Panc1 (cell line): ENCODE measurements around the gene DMGDH. TPM values are rescaled to one million over a fixed set of nuclear protein-coding genes. Genes with fewer than 3 reads are reported as not detected.

ENCODE experiments used
- ATAC-seq: fragments of 200-7000 bp; cut with Tn5 transposase; 2 replicates; pipeline ENCODE4 v1.9.1; 2020; ENCODE audit warnings: mild to moderate bottlenecking, moderate library complexity
- BruUV-seq: library from RNA; stranded (reverse); fragments of 400-500 nt; replicated peaks from 2 replicates; lab custom pipeline; 2021; lab: Mats Ljungman, UMichigan
- CTCF ChIA-PET: fragments of 300-600 bp; sonication (Branson Sonifier 250); formaldehyde crosslinking; loops from one replicate; lab custom pipeline; 2022; ENCODE audit warnings: antibody characterized with exemption; lab: Charles Lee
- POLR2A ChIA-PET: fragments of 300-600 bp; sonication (Branson Sonifier 250); formaldehyde crosslinking; loops from one replicate; lab custom pipeline; 2022; ENCODE audit warnings: antibody characterized with exemption; lab: Charles Lee
- DNase-seq: peaks from one replicate; pipeline ENCODE4 v3.0.0-alpha.2; 2010; ENCODE audit warnings: low read depth, low spot score
- H3K27ac ChIP-seq: 2 replicates; pipeline ENCODE4 v1.5.1; 2011; ENCODE audit warnings: mild to moderate bottlenecking, low read length, inconsistent platforms
- H3K27me3 ChIP-seq: fragments of 200-500 bp; sonication (Bioruptor generic); 2 replicates; pipeline ENCODE4 v1.6.0; 2014; ENCODE audit warnings: low read length, inconsistent platforms; ENCODE audit not compliant: control insufficient read depth, insufficient read depth
- H3K36me3 ChIP-seq: fragments of 200-500 bp; sonication (Bioruptor generic); 2 replicates; pipeline ENCODE4 v1.5.1; 2014; ENCODE audit warnings: inconsistent platforms, mild to moderate bottlenecking, low read length, moderate library complexity; ENCODE audit not compliant: control insufficient read depth, insufficient read depth
- H3K4me1 ChIP-seq: 2 replicates; pipeline ENCODE4 v1.5.1; 2011; ENCODE audit warnings: inconsistent platforms, mild to moderate bottlenecking, low read length, moderate library complexity; ENCODE audit not compliant: control insufficient read depth, insufficient read depth
- H3K4me3 ChIP-seq, 2 experiments: 2 replicates each; pipeline ENCODE4 v1.5.1; 2011 to 2012; ENCODE audit warnings: low read depth in 2 of 2, low read length in 2 of 2, mild to moderate bottlenecking in 2 of 2, inconsistent platforms in 1 of 2, moderate library complexity in 1 of 2
- H3K9me3 ChIP-seq: fragments of 200-500 bp; sonication (Bioruptor generic); 2 replicates; pipeline ENCODE4 v1.5.1; 2014; ENCODE audit warnings: low read depth, mild to moderate bottlenecking, inconsistent platforms, low read length, moderate library complexity; ENCODE audit not compliant: control insufficient read depth, insufficient read depth
- POLR2AphosphoS5 ChIP-seq: IDR thresholded peaks from 2 replicates; pipeline ENCODE4 v1.6.1; 2012; ENCODE audit warnings: mild to moderate bottlenecking, low read depth, low read length, moderate library complexity
- SIN3A ChIP-seq: IDR thresholded peaks from 2 replicates; pipeline ENCODE4 v1.6.1; 2012; ENCODE audit warnings: low read depth, mild to moderate bottlenecking, low read length, moderate library complexity, borderline replicate concordance; ENCODE audit not compliant: insufficient read depth
- TCF7L2 ChIP-seq: IDR thresholded peaks from 2 replicates; pipeline ENCODE4 v1.6.1; 2011; ENCODE audit warnings: mild to moderate bottlenecking, low read depth, low read length, inconsistent platforms
- in situ Hi-C: cut with HindIII; loops from 2 replicates; pipeline ENCODE4 v1.10.0; 2016; ENCODE audit warnings: low sequenced_read_pairs, low pct_unique_long_range_greater_than_20kb
- intact Hi-C: fragments of 100-400 bp; cut with micrococcal nuclease; formaldehyde crosslinking; loops from one replicate; pipeline ENCODE4 v1.10.0; 2022; ENCODE audit not compliant: unreplicated experiment
- total RNA-seq: library from RNA; stranded (reverse); gene quantifications from one replicate; pipeline ENCODE4 v1.2.1, GENCODE V29; 2021; ENCODE audit not compliant: unreplicated experiment
- TF ChIP-seq, protein P1 (sequence below): fragments of 450-650 bp; IDR thresholded peaks from 2 replicates; pipeline ENCODE4 v1.5.1; 2017; ENCODE audit warnings: mild to moderate bottlenecking
- TF ChIP-seq, protein P2 (sequence below), 2 experiments: IDR thresholded peaks; 2 replicates each; pipeline ENCODE4 v1.6.1; 2011 to 2012; ENCODE audit warnings: low read depth in 2 of 2, control low read depth in 1 of 2, low read length in 1 of 2, mild to moderate bottlenecking in 1 of 2, moderate library complexity in 1 of 2; ENCODE audit not compliant: insufficient read depth in 1 of 2

Gene DMGDH
- total RNA-seq, 1 experiment from 2014 or later = 0.54 TPM

DNA sequence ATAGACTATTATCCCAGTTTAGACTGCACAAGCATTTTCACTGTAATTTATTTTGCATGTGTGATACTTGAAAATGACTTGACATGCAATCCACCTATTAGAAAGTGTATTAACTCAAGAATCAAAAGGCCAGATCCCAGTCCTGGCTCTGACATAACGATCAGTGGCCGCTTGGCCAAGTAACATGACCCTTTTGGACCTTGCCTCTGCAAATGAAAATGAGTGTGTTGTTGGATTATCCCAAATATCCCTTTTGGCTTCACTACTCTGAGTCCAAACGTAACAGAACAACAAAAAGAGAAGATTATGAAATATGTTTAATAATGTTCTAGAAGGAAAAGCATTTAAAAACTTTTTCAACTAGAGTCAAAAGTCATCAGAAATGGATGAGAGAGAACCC lies 19.0 kb downstream of the DMGDH start:
- DNase-seq = no peak
- H3K4me1 ChIP-seq = no peaks in the 10 kb centered on the region
- no peak for TF ChIP-seq SIN3A
- TF ChIP-seq, protein P1, sequence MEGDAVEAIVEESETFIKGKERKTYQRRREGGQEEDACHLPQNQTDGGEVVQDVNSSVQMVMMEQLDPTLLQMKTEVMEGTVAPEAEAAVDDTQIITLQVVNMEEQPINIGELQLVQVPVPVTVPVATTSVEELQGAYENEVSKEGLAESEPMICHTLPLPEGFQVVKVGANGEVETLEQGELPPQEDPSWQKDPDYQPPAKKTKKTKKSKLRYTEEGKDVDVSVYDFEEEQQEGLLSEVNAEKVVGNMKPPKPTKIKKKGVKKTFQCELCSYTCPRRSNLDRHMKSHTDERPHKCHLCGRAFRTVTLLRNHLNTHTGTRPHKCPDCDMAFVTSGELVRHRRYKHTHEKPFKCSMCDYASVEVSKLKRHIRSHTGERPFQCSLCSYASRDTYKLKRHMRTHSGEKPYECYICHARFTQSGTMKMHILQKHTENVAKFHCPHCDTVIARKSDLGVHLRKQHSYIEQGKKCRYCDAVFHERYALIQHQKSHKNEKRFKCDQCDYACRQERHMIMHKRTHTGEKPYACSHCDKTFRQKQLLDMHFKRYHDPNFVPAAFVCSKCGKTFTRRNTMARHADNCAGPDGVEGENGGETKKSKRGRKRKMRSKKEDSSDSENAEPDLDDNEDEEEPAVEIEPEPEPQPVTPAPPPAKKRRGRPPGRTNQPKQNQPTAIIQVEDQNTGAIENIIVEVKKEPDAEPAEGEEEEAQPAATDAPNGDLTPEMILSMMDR = no peak
- CTCF ChIA-PET = no interaction called here
- POLR2A ChIA-PET = no interaction called here
- no peak overlapping the region for H3K27ac ChIP-seq
- H3K36me3 ChIP-seq = no peaks in the 10 kb centered on the region
- BruUV-seq = no TSS peak
- ATAC-seq = no peak
- H3K27me3 ChIP-seq = peaks cover 7% of the 10 kb centered on the region; the same call in 1 of the 2 replicates
- intact Hi-C loops (no loop called here), in situ Hi-C loops (no loop called here)
- H3K9me3 ChIP-seq = peaks cover 4% of the 10 kb centered on the region; the same call in 1 of the 2 replicates
- no peak overlapping the region for H3K4me3 ChIP-seq

DNA sequence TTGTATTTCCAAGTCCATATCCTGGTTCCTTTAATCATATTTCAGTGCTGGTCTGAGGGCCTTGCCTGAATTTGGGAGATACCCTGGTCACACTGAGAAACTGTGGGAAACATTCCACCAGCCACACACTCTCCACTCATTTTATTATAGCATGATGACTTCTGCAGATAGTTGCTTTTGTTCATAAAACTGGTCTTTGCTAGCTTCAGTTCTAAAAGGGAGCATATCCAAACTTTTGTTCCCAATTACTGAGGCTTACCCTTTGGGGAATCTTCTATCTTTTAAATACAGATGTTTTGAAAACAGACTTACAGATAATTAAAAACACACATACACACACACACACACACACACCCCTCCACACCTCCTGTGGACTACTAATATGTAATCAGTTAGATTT lies 21.0 kb downstream of the DMGDH start:
- in situ Hi-C loops = no loop called here
- TF ChIP-seq, protein P1 = no peak
- TF ChIP-seq SIN3A (no peak), TCF7L2 (no peak), POLR2AphosphoS5 (no peak)
- TF ChIP-seq, protein P2, sequence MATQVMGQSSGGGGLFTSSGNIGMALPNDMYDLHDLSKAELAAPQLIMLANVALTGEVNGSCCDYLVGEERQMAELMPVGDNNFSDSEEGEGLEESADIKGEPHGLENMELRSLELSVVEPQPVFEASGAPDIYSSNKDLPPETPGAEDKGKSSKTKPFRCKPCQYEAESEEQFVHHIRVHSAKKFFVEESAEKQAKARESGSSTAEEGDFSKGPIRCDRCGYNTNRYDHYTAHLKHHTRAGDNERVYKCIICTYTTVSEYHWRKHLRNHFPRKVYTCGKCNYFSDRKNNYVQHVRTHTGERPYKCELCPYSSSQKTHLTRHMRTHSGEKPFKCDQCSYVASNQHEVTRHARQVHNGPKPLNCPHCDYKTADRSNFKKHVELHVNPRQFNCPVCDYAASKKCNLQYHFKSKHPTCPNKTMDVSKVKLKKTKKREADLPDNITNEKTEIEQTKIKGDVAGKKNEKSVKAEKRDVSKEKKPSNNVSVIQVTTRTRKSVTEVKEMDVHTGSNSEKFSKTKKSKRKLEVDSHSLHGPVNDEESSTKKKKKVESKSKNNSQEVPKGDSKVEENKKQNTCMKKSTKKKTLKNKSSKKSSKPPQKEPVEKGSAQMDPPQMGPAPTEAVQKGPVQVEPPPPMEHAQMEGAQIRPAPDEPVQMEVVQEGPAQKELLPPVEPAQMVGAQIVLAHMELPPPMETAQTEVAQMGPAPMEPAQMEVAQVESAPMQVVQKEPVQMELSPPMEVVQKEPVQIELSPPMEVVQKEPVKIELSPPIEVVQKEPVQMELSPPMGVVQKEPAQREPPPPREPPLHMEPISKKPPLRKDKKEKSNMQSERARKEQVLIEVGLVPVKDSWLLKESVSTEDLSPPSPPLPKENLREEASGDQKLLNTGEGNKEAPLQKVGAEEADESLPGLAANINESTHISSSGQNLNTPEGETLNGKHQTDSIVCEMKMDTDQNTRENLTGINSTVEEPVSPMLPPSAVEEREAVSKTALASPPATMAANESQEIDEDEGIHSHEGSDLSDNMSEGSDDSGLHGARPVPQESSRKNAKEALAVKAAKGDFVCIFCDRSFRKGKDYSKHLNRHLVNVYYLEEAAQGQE (IDR thresholded peaks at IDR 0.05; ENCODE audit: insufficient read depth in 1 of 2, low read depth in 2 of 2, low read length in 1 of 2) = no peak
- intact Hi-C loops = no loop called here
- CTCF ChIA-PET = interaction anchor here (1.1 kb wide), 1 partner anchor 23 kb away, joined by 4 read pairs; no protein-coding TSS in a partner anchor
- H3K27ac ChIP-seq = no peak overlapping the region
- peaks cover 4% of the 10 kb centered on the region; the same call in 1 of the 2 replicates for H3K9me3 ChIP-seq
- H3K36me3 ChIP-seq = no peaks in the 10 kb centered on the region
- DNase-seq (no peak), ATAC-seq (no peak)
- BruUV-seq = no TSS peak
- H3K4me1 ChIP-seq = no peaks in the 10 kb centered on the region
- peaks cover 4% of the 10 kb centered on the region; the same call in 1 of the 2 replicates for H3K27me3 ChIP-seq
- H3K4me3 ChIP-seq = no peak overlapping the region
- POLR2A ChIA-PET = interaction anchor here (0.6 kb wide), 1 partner anchor 254 kb away, joined by 5 read pairs; no protein-coding TSS in a partner anchor
